ENCODE measurements around the gene BEST1. TPM values are rescaled to one million over a fixed set of nuclear protein-coding genes. Genes with fewer than 3 reads are reported as not detected.
A peak's percentile ranks its signal among the peaks of the same experiment; 100 is the strongest.
"Not testable (repeated sequence)": the region's sequence is repeated elsewhere in the genome, so short reads cannot be mapped to it uniquely, and the experiment has no call there.

Gene BEST1
- total and polyA plus RNA-seq, 2 experiments from 2014 or later = 0.27 to 0.34 TPM

- Histone ChIP-seq H3K36me3 (no peaks in the 10 kb centered on the region), H3K4me3 (no peak overlapping the region), H3K9me3 (ENCODE audit: low read depth) (no peaks in the 10 kb centered on the region), H3K27ac (no peak overlapping the region), H3K27me3 (no peaks in the 10 kb centered on the region), H3K4me1 (ENCODE audit: low read depth) (peaks cover 15% of the 10 kb centered on the region)
- no peak for DNase-seq (ENCODE audit: low read depth in 1 of 2, low spot score in 1 of 2)
- TF ChIP-seq, protein P1, sequence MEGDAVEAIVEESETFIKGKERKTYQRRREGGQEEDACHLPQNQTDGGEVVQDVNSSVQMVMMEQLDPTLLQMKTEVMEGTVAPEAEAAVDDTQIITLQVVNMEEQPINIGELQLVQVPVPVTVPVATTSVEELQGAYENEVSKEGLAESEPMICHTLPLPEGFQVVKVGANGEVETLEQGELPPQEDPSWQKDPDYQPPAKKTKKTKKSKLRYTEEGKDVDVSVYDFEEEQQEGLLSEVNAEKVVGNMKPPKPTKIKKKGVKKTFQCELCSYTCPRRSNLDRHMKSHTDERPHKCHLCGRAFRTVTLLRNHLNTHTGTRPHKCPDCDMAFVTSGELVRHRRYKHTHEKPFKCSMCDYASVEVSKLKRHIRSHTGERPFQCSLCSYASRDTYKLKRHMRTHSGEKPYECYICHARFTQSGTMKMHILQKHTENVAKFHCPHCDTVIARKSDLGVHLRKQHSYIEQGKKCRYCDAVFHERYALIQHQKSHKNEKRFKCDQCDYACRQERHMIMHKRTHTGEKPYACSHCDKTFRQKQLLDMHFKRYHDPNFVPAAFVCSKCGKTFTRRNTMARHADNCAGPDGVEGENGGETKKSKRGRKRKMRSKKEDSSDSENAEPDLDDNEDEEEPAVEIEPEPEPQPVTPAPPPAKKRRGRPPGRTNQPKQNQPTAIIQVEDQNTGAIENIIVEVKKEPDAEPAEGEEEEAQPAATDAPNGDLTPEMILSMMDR (IDR thresholded peaks at IDR 0.05; ENCODE audit: low read depth, low read length) = no peak
These were observed 46.8 kb downstream of the BEST1 start for GRCh38 chr11:61996933-61997332.

DNA sequence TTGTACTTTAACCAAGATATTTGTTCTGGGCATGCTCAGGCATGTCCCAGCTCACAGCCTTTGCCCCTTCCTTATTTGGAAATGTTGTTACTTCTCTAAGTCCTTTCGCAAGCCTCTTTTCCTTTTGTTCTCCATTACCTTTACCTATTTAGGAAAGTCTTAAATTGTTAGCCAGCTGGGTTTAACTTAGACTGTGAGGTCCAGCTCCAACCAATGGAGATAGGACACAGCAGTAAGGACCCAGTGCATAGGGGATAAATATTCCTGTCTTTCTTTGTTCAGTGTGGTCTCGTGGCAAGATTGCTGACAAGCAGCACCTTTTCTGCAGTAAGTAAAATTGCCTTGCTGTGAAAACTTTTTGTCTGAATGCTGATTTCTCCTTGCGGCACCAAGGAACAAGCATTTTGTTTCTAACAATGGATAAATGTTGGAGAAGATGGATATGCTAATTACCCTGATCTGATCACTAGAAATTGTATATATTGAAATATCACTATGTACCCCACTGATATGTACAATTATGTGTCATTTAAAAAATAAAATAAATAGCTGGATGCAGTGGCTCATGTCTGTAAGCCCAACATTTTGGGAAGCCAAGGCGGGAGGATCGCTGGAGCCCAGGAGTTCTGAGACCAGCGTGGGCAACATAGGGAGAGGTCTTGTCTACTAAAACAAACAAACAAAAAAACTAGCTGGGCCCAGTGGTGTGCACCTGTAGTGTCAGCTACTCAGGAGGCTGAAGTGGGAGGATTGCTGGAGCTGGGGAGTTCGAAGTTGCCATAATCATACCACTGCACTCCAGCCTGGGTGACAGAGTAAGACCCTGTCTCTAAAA, 49.2 kb downstream of the BEST1 start:
- Histone ChIP-seq H3K4me1 (ENCODE audit: low read depth) (peaks cover 15% of the 10 kb centered on the region), H3K27me3 (no peaks in the 10 kb centered on the region), H3K9me3 (ENCODE audit: low read depth) (no peaks in the 10 kb centered on the region), H3K36me3 (no peaks in the 10 kb centered on the region), H3K4me3 (no peak overlapping the region), H3K27ac (no peak overlapping the region)
- peak in 1 of 2 donors; percentile 27 for DNase-seq (ENCODE audit: low read depth in 1 of 2, low spot score in 1 of 2)
- TF ChIP-seq, protein P1 (IDR thresholded peaks at IDR 0.05; ENCODE audit: low read depth, low read length) = no peak

GRCh38 chr11:62000539-62001446, 50.6 kb downstream of the BEST1 start:
- DNase-seq (ENCODE audit: low read depth in 1 of 2, low spot score in 1 of 2) = no peak
- Histone ChIP-seq H3K27ac (peak overlapping the region; percentile 22), H3K4me1 (ENCODE audit: low read depth) (peaks cover 15% of the 10 kb centered on the region), H3K4me3 (no peak overlapping the region), H3K27me3 (no peaks in the 10 kb centered on the region), H3K9me3 (ENCODE audit: low read depth) (no peaks in the 10 kb centered on the region), H3K36me3 (no peaks in the 10 kb centered on the region)
- TF ChIP-seq, protein P1 (IDR thresholded peaks at IDR 0.05; ENCODE audit: low read depth, low read length) = no peak

DNA sequence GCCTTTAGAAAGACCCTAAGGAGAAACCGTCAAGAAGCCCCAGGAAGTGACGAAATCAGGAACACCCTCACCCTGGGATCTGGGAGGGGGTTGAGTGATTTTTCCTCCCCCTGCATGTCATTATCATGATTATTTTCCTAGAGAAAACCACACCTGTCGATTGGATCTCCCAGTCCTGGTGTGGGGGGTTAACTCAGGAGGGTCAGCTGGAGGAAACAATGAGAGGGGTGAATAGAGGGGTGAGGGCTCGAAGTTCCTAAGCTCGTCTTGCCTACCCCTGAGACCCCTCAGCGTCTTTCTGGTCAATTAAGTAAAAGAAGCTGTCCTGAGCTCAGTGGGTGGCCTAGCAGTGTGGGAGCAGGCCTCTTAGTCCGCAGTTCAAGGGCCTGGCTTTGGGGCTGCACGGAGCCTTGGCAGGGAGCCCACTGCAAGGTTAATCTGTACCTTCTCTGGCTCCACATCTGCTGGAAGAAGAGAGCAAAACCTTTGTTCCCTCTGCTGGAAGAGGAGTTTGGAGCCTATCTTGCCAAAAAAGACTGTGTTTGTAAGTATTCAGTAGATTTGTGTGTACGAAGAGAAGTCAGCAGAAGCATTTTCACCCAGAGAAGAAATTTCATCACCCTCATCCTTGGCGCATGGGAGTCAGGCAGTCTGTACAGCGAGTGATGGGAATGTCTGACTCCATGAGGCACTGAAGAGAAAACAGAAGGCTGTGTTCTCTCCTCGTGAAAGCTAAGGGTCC, 51.5 kb downstream of the BEST1 start:
- Histone ChIP-seq H3K36me3 (no peaks in the 10 kb centered on the region), H3K9me3 (ENCODE audit: low read depth) (no peaks in the 10 kb centered on the region), H3K4me3 (no peak overlapping the region), H3K4me1 (ENCODE audit: low read depth) (peaks cover 15% of the 10 kb centered on the region), H3K27ac (peak overlapping the region; percentile 51), H3K27me3 (no peaks in the 10 kb centered on the region)
- DNase-seq (ENCODE audit: low read depth in 1 of 2, low spot score in 1 of 2) = peak; percentile 44 to 81
- TF ChIP-seq, protein P1 (IDR thresholded peaks at IDR 0.05; ENCODE audit: low read depth, low read length) = no peak

DNA sequence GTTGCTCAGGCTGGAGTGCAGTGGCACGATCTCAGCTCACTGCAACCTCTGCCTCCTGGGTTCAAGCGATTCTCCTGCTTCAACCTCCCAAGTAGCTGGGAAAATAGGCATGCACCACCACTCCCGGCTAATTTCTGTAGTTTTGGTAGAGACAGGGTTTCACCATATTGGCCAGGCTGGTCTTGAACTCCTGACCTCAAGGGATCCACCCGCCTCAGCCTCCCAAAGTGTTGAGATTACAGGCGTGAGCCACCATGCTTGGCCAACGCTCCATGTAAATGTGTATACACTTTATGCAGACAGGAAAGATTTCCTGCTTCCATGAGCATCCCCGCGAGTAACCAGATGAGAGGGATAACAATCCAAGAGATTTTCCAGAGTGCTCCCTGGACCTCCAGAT, 52.1 kb downstream of the BEST1 start:
- not testable (repeated sequence) for DNase-seq (ENCODE audit: low read depth in 1 of 2, low spot score in 1 of 2); H3K4me3 ChIP-seq; H3K27me3 ChIP-seq; H3K36me3 ChIP-seq; H3K9me3 ChIP-seq (ENCODE audit: low read depth)
- peak overlapping the region; percentile 51 for H3K27ac ChIP-seq
- peaks cover 15% of the 10 kb centered on the region for H3K4me1 ChIP-seq (ENCODE audit: low read depth)

Measured in cardiac muscle cell (in vitro differentiated cells and primary cell).